Activated B cell treated with CpG ODN at 0.5 μM for 24 hours (primary cell): ENCODE results near the gene GFI1B. TPM values are rescaled to one million over a fixed set of nuclear protein-coding genes. Genes with fewer than 3 reads are reported as not detected.
"Not testable (repeated sequence)": the region's sequence is repeated elsewhere in the genome, so short reads cannot be mapped to it uniquely, and the experiment has no call there.

Experiments used
- ATAC-seq: fragments of 200-7000 bp; cut with Tn5 transposase; one replicate; pipeline ENCODE4 v1.10.0; 2021; ENCODE audit warnings: low read depth, mild to moderate bottlenecking, moderate library complexity
- CTCF ChIA-PET: fragments of 350-600 bp; sonication (Branson Sonifier 250); formaldehyde crosslinking; loops from one replicate; lab custom pipeline; 2021; ENCODE audit warnings: antibody characterized with exemption; lab: Charles Lee
- POLR2A ChIA-PET: fragments of 350-600 bp; sonication (Branson Sonifier 250); formaldehyde crosslinking; loops from one replicate; lab custom pipeline; 2021; ENCODE audit warnings: antibody characterized with exemption; lab: Charles Lee
- DNase-seq: peaks from one replicate; pipeline ENCODE4 v3.0.0; 2022
- H3K27ac Mint-ChIP-seq: one replicate; pipeline ENCODE4 v1.8.0; 2020; ENCODE audit warnings: mixed read lengths
- H3K27me3 Mint-ChIP-seq: one replicate; pipeline ENCODE4 v1.8.0; 2021; ENCODE audit warnings: mixed read lengths
- H3K36me3 Mint-ChIP-seq: one replicate; pipeline ENCODE4 v1.8.0; 2021; ENCODE audit warnings: low read depth, mixed read lengths
- H3K4me1 Mint-ChIP-seq: one replicate; pipeline ENCODE4 v1.8.0; 2021; ENCODE audit warnings: mixed read lengths
- H3K4me3 Mint-ChIP-seq: one replicate; pipeline ENCODE4 v1.8.0; 2020; ENCODE audit warnings: mild to moderate bottlenecking, mixed read lengths
- H3K9me3 Mint-ChIP-seq: one replicate; pipeline ENCODE4 v1.8.0; 2020; ENCODE audit warnings: mixed read lengths
- CTCF ChIP-seq: fragments of 200-600 bp; IDR thresholded peaks from one replicate; pipeline ENCODE4 v1.8.0; 2022; ENCODE audit warnings: antibody characterized with exemption, mild to moderate bottlenecking
- intact Hi-C: fragments of 100-400 bp; cut with micrococcal nuclease; formaldehyde crosslinking; loops from one replicate; pipeline ENCODE4 v1.15.1; 2024
- total RNA-seq: library from RNA; stranded (reverse); gene quantifications from 2 replicates; pipeline ENCODE4 v1.2.3, GENCODE V29; 2022

Gene GFI1B
- total RNA-seq, 1 donor from 2014 or later: 0.38 TPM

DNA sequence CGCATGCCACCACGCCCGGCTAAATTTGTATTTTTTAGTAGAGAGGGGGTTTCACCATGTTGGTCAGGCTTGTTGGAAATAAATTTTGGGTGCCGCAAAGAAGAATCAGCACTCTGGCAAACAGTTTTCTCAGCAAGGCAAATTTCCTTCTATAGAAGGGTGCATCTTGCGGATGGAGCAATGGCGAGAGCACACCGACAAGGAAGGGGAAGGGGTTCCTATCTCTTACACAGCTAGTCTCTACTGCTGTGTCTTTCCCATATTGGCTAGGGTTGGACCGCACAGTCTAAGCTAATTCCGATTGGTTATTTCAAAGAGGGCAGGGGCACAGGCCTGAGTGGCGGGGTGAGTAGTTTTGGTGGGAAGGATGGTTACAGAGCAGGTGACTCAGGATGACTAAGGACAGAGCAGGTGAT is 53.0 kb downstream of the GFI1B start:
- TF ChIP-seq CTCF: no peak
- H3K27ac Mint-ChIP-seq: peak overlapping the region; percentile 98
- ChIA-PET POLR2A (interaction anchor here (0.6 to 2.0 kb wide), 15 partner anchors 9 to 1912 kb away, joined by 3 to 21 read pairs (median 4); partner anchors contain the start of genes RNU6ATAC, SETX, SPACA9 and STKLD1), CTCF (interaction anchor here (0.7 to 4.3 kb wide), 3 partner anchors 9 to 116 kb away, joined by 3 to 32 read pairs (median 8); no protein-coding TSS in a partner anchor)
- peaks cover 19% of the 10 kb centered on the region for H3K36me3 Mint-ChIP-seq
- H3K9me3 Mint-ChIP-seq: no peaks in the 10 kb centered on the region
- no peak for ATAC-seq
- no peak for DNase-seq
- H3K4me1 Mint-ChIP-seq: peaks cover 48% of the 10 kb centered on the region
- H3K4me3 Mint-ChIP-seq: peak overlapping the region; percentile 99
- no peaks in the 10 kb centered on the region for H3K27me3 Mint-ChIP-seq
- intact Hi-C loops: loop anchor here (2.0 to 5.0 kb wide), 4 partner anchors 261 to 1131 kb away; partner anchors contain the start of genes CFAP77, RNU6ATAC and SLC2A6

- Mint-ChIP-seq H3K27ac (no peak overlapping the region), H3K27me3 (no peaks in the 10 kb centered on the region), H3K36me3 (peaks cover 22% of the 10 kb centered on the region), H3K9me3 (no peaks in the 10 kb centered on the region), H3K4me3 (peak overlapping the region; percentile 99), H3K4me1 (peaks cover 47% of the 10 kb centered on the region)
- ChIA-PET CTCF (interaction anchor here (4.3 kb wide), 1 partner anchor 10 kb away, joined by 32 read pairs; no protein-coding TSS in a partner anchor), POLR2A (interaction anchor here (0.6 to 0.7 kb wide), 2 partner anchors 649 to 1913 kb away, joined by 3 to 4 read pairs; no protein-coding TSS in a partner anchor)
- DNase-seq (no peak), ATAC-seq (no peak)
- intact Hi-C loops: loop anchor here (5.0 kb wide), 2 partner anchors 620 to 1130 kb away; partner anchors contain the start of genes CFAP77 and RNU6ATAC
- no peak for TF ChIP-seq CTCF
Measured at GRCh38 chr9:133032171-133032570, 53.7 kb downstream of the GFI1B start.

- Mint-ChIP-seq H3K9me3 (no peaks in the 10 kb centered on the region), H3K36me3 (peaks cover 24% of the 10 kb centered on the region), H3K4me1 (peaks cover 32% of the 10 kb centered on the region), H3K27me3 (no peaks in the 10 kb centered on the region), H3K4me3 (no peak overlapping the region), H3K27ac (no peak overlapping the region)
- ATAC-seq: no peak
- ChIA-PET POLR2A (no interaction called here), CTCF (interaction anchor here (1.4 to 1.5 kb wide), 2 partner anchors 14 to 108 kb away, joined by 4 read pairs; no protein-coding TSS in a partner anchor)
- no peak for DNase-seq
- TF ChIP-seq CTCF: no peak
- intact Hi-C loops: no loop called here
Measured at GRCh38 chr9:133035669-133036068, 57.2 kb downstream of the GFI1B start.

GRCh38 chr9:133037775-133038515 is 59.5 kb downstream of the GFI1B start:
- Mint-ChIP-seq H3K9me3 (no peaks in the 10 kb centered on the region), H3K36me3 (peaks cover 35% of the 10 kb centered on the region), H3K27ac (no peak overlapping the region), H3K4me1 (peaks cover 10% of the 10 kb centered on the region), H3K4me3 (no peak overlapping the region), H3K27me3 (no peaks in the 10 kb centered on the region)
- no peak for ATAC-seq
- CTCF ChIA-PET: interaction anchor here (0.6 kb wide), 1 partner anchor 8 kb away, joined by 3 read pairs; no protein-coding TSS in a partner anchor
- TF ChIP-seq CTCF: no peak
- DNase-seq: no peak
- POLR2A ChIA-PET: no interaction called here
- intact Hi-C loops: no loop called here

DNA sequence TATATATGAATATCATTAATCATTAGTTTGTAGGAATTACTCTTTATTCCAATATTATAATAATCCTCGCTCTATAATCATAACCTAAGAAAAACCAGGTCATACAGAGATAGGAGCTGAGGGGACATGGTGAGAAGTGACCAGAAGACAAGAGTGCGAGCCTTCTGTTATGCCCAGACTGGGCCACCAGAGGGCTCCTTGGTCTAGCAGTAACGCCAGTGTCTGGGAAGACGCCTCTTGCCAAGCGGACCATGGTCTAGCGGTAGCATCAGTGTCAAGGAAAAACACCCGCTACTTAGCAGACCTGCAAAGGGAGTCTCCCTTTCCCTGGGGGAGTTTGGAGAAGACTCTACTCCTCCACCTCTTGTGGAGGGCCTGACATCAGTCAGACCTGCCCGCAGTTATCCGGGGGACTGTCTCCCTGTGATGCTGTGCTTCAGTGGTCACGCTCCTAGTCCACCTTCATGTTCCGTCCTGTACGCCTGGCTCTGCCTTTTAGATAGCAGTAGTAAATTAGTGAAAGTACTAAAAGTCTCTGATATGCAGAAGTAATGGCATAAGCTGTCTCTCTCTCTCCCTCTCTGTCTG is 62.5 kb downstream of the GFI1B start:
- H3K4me3 Mint-ChIP-seq, H3K4me1 Mint-ChIP-seq, H3K27ac Mint-ChIP-seq, ATAC-seq, H3K9me3 Mint-ChIP-seq, DNase-seq, H3K27me3 Mint-ChIP-seq: not testable (repeated sequence)
- H3K36me3 Mint-ChIP-seq: peaks cover 58% of the 10 kb centered on the region
- intact Hi-C loops: loop anchor here (1.0 kb wide), 1 partner anchor 106 kb away; no protein-coding TSS in a partner anchor
- ChIA-PET CTCF (interaction anchor here (2.1 kb wide), 1 partner anchor 103 kb away, joined by 9 read pairs; no protein-coding TSS in a partner anchor), POLR2A (interaction anchor here (2.0 kb wide), 1 partner anchor 10 kb away, joined by 6 read pairs; the partner anchor contains the start of gene GTF3C5)

Other genes starting within 250 kb of the GFI1B start
- 0.93 and 1.0 TPM in 2 replicates for gene AK8, start 100.4 kb upstream of the GFI1B start, total RNA-seq
- gene SPACA9, start 99.8 kb upstream of the GFI1B start, total RNA-seq: 1.2 and 1.6 TPM in 2 replicates
- gene TSC1, start 34.1 kb upstream of the GFI1B start, total RNA-seq: 51.7 and 61.4 TPM in 2 replicates
- gene GTF3C5, start 52.3 kb downstream of the GFI1B start, total RNA-seq: 53.6 and 56.6 TPM in 2 replicates
- 0.49 and 0.64 TPM in 2 replicates for gene CEL, start 83.3 kb downstream of the GFI1B start, total RNA-seq
- gene RALGDS, start 142.5 kb downstream of the GFI1B start, total RNA-seq: 21.2 and 29.2 TPM in 2 replicates
- 42.2 and 49.5 TPM in 2 replicates for gene GBGT1, start 185.2 kb downstream of the GFI1B start, total RNA-seq
- gene OBP2B, start 230.6 kb downstream of the GFI1B start, total RNA-seq: not detected in 2 replicates